Sigmoid colon (tissue), 4 donors: ENCODE measurements around the gene NCBP2L.
A peak's percentile ranks its signal among the peaks of the same experiment; 100 is the strongest.

Experiments used
- CTCF ChIP-seq, 4 experiments: fragments of 450-650 bp in 3 of 4; fragments of 200-600 bp in 1 of 4; IDR thresholded peaks; one replicate each; pipeline ENCODE4 v1.5.1; 2016 to 2019; ENCODE audit warnings: antibody characterized with exemption in 4 of 4, mild to moderate bottlenecking in 3 of 4, moderate library complexity in 2 of 4
- EP300 ChIP-seq, 4 donors: sonication (generic); formaldehyde crosslinking; IDR thresholded peaks; one replicate each; pipeline ENCODE4 v1.6.1; 2017; ENCODE audit warnings: antibody characterized with exemption in 4 of 4
- POLR2A ChIP-seq, 2 donors: fragments of 450-650 bp; IDR thresholded peaks; one replicate each; pipeline ENCODE4 v1.6.1; 2016; ENCODE audit warnings: antibody characterized with exemption in 2 of 2, mild to moderate bottlenecking in 2 of 2, moderate library complexity in 2 of 2
- POLR2AphosphoS5 ChIP-seq, 4 donors: sonication (generic); formaldehyde crosslinking; IDR thresholded peaks; one replicate each; pipeline ENCODE4 v1.6.1; 2017; ENCODE audit warnings: antibody characterized with exemption in 4 of 4

- no peak for TF ChIP-seq CTCF (IDR thresholded peaks at IDR 0.05)
- no peak for TF ChIP-seq POLR2A (IDR thresholded peaks at IDR 0.05)
- peak in 1 of 4 donors; percentile 6 for TF ChIP-seq POLR2AphosphoS5 (IDR thresholded peaks at IDR 0.05)
- no peak for TF ChIP-seq EP300 (IDR thresholded peaks at IDR 0.05)
Observed at GRCh38 chrX:107729558-107730297, 47.8 kb upstream of the NCBP2L start.
